ENCODE data around the gene EZH2.

EZH2 gene

GRCh38 chr7:148814922-148815559 is 69.0 kb downstream of the EZH2 start:
- no peak for DNase-seq (ENCODE audit: low read depth)
- H3K4me3 ChIP-seq (ENCODE audit: control insufficient read depth, low read depth, low read length) = no peak overlapping the region
- TF ChIP-seq CTCF (conservative IDR thresholded peaks at IDR 0.05; ENCODE audit: control insufficient read depth, insufficient read depth, low read depth, low read length) = no peak

GRCh38 chr7:148813890-148814289 is 70.2 kb downstream of the EZH2 start:
- no peak for TF ChIP-seq CTCF (conservative IDR thresholded peaks at IDR 0.05; ENCODE audit: control insufficient read depth, insufficient read depth, low read depth, low read length)
- H3K4me3 ChIP-seq (ENCODE audit: control insufficient read depth, low read depth, low read length) = no peak overlapping the region
- no peak for DNase-seq (ENCODE audit: low read depth)

GRCh38 chr7:148811892-148812291 is 72.2 kb downstream of the EZH2 start:
- no peak for TF ChIP-seq CTCF (conservative IDR thresholded peaks at IDR 0.05; ENCODE audit: control insufficient read depth, insufficient read depth, low read depth, low read length)
- DNase-seq (ENCODE audit: low read depth) = no peak
- no peak overlapping the region for H3K4me3 ChIP-seq (ENCODE audit: control insufficient read depth, low read depth, low read length)

- H3K4me3 ChIP-seq (ENCODE audit: control insufficient read depth, low read depth, low read length) = no peak overlapping the region
- no peak for DNase-seq (ENCODE audit: low read depth)
- no peak for TF ChIP-seq CTCF (conservative IDR thresholded peaks at IDR 0.05; ENCODE audit: control insufficient read depth, insufficient read depth, low read depth, low read length)
Measured at GRCh38 chr7:148809856-148810255, 74.2 kb downstream of the EZH2 start.

- no peak for TF ChIP-seq CTCF (conservative IDR thresholded peaks at IDR 0.05; ENCODE audit: control insufficient read depth, insufficient read depth, low read depth, low read length)
- no peak for DNase-seq (ENCODE audit: low read depth)
Measured at GRCh38 chr7:148807436-148807835, 76.7 kb downstream of the EZH2 start.

GRCh38 chr7:148806187-148806586 is 77.9 kb downstream of the EZH2 start:
- no peak for DNase-seq (ENCODE audit: low read depth)
- no peak overlapping the region for H3K4me3 ChIP-seq (ENCODE audit: control insufficient read depth, low read depth, low read length)
- TF ChIP-seq CTCF (conservative IDR thresholded peaks at IDR 0.05; ENCODE audit: control insufficient read depth, insufficient read depth, low read depth, low read length) = no peak

More at GRCh38 chr7:148807436-148807835, 76.7 kb downstream of the EZH2 start:
- no peak overlapping the region for H3K4me3 ChIP-seq (ENCODE audit: control insufficient read depth, low read depth, low read length)
